ENCODE data around the gene HOXA6. TPM values are rescaled to one million over a fixed set of nuclear protein-coding genes. Genes with fewer than 3 reads are reported as not detected.

Gene HOXA6
- polyA plus RNA-seq, 3 donors: not detected

- TF ChIP-seq, protein P1, sequence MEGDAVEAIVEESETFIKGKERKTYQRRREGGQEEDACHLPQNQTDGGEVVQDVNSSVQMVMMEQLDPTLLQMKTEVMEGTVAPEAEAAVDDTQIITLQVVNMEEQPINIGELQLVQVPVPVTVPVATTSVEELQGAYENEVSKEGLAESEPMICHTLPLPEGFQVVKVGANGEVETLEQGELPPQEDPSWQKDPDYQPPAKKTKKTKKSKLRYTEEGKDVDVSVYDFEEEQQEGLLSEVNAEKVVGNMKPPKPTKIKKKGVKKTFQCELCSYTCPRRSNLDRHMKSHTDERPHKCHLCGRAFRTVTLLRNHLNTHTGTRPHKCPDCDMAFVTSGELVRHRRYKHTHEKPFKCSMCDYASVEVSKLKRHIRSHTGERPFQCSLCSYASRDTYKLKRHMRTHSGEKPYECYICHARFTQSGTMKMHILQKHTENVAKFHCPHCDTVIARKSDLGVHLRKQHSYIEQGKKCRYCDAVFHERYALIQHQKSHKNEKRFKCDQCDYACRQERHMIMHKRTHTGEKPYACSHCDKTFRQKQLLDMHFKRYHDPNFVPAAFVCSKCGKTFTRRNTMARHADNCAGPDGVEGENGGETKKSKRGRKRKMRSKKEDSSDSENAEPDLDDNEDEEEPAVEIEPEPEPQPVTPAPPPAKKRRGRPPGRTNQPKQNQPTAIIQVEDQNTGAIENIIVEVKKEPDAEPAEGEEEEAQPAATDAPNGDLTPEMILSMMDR (IDR thresholded peaks at IDR 0.05): no peak
- peaks cover 6 to 59% of the 10 kb centered on the region in 2 donors for H3K9me3 ChIP-seq (replicated peaks in 1 of 2; ENCODE audit: control insufficient read depth in 1 of 2, insufficient read depth in 1 of 2, low read length in 2 of 2)
- H3K4me2 ChIP-seq (replicated peaks; ENCODE audit: extremely low read depth, low read length, poor library complexity, severe bottlenecking): peak overlapping the region; percentile 84
- 7% methylated on average over 25 of the region's 29 CpGs for WGBS (ENCODE audit: insufficient coverage)
- H4K20me1 ChIP-seq (ENCODE audit: insufficient read depth, low read length): no peaks in the 10 kb centered on the region
- Mint-ChIP-seq H3K4me1 (peaks cover 50% of the 10 kb centered on the region), H3K27ac (no peak overlapping the region), H3K36me3 (peaks cover 8 to 21% of the 10 kb centered on the region in 2 donors), H3K4me3 (peak overlapping the region; percentile 71 to 89), H3K27me3 (ENCODE audit: low read depth in 3 of 3) (peaks cover 91 to 94% (median 93%) of the 10 kb centered on the region in 3 donors), H3K9me3 (peaks cover 0 to 51% (median 26%) of the 10 kb centered on the region in 7 donors)
- H3K36me3 ChIP-seq (replicated peaks in 1 of 2; ENCODE audit: control insufficient read depth in 1 of 2, insufficient read depth in 2 of 2, low read length in 2 of 2): no peaks in the 10 kb centered on the region
- no peaks in the 10 kb centered on the region for H3K79me2 ChIP-seq (ENCODE audit: insufficient read depth, low read length)
- H3K4me3 ChIP-seq (replicated peaks in 1 of 3; ENCODE audit: low read depth in 2 of 3, low read length in 3 of 3): peak overlapping the region; percentile 20 to 70 (median 31)
- no peak overlapping the region for H3K9ac ChIP-seq (ENCODE audit: insufficient read depth, low read length, poor library complexity, severe bottlenecking)
- H3K27ac ChIP-seq (ENCODE audit: low read depth in 1 of 2, low read length in 2 of 2): no peak overlapping the region
- H3K27me3 ChIP-seq (ENCODE audit: control insufficient read depth in 2 of 2, insufficient read depth in 2 of 2, low read length in 2 of 2): peaks cover 95 to 98% of the 10 kb centered on the region in 2 donors
- intact Hi-C loops (cut with micrococcal nuclease): loop anchor here (5.0 to 10.0 kb wide), 3 partner anchors 384 to 731 kb away; no protein-coding TSS in a partner anchor
- peaks cover 29 to 32% of the 10 kb centered on the region in 2 donors for H3K4me1 ChIP-seq (ENCODE audit: control insufficient read depth in 1 of 2, insufficient read depth in 2 of 2, low read length in 2 of 2)
- DNase-seq: no peak
- peak overlapping the region; percentile 65 for H2AFZ ChIP-seq (ENCODE audit: insufficient read depth, low read depth, low read length, poor library complexity, severe bottlenecking)
Measured at GRCh38 chr7:27193335-27194001, 45.9 kb upstream of the HOXA6 start.

- H3K4me3 ChIP-seq (replicated peaks in 1 of 3; ENCODE audit: low read depth in 2 of 3, low read length in 3 of 3): peak overlapping the region; percentile 20 to 70 (median 31)
- peak overlapping the region; percentile 65 for H2AFZ ChIP-seq (ENCODE audit: insufficient read depth, low read depth, low read length, poor library complexity, severe bottlenecking)
- TF ChIP-seq, protein P1 (IDR thresholded peaks at IDR 0.05): no peak
- no peaks in the 10 kb centered on the region for H3K36me3 ChIP-seq (replicated peaks in 1 of 2; ENCODE audit: control insufficient read depth in 1 of 2, insufficient read depth in 2 of 2, low read length in 2 of 2)
- no peaks in the 10 kb centered on the region for H4K20me1 ChIP-seq (ENCODE audit: insufficient read depth, low read length)
- Mint-ChIP-seq H3K4me3 (peak overlapping the region; percentile 71 to 89), H3K27ac (peak overlapping the region in 1 of 7 donors; percentile 40), H3K36me3 (peaks cover 15 to 23% of the 10 kb centered on the region in 2 donors), H3K27me3 (ENCODE audit: low read depth in 3 of 3) (peaks cover 91 to 94% (median 93%) of the 10 kb centered on the region in 3 donors), H3K9me3 (peaks cover 0 to 51% (median 31%) of the 10 kb centered on the region in 7 donors), H3K4me1 (peaks cover 50% of the 10 kb centered on the region)
- DNase-seq: peak; percentile 64 to 73 (median 72)
- 2% methylated on average over 61 of the region's 78 CpGs for WGBS (ENCODE audit: insufficient coverage)
- H3K27ac ChIP-seq (ENCODE audit: low read depth in 1 of 2, low read length in 2 of 2): no peak overlapping the region
- peaks cover 95 to 98% of the 10 kb centered on the region in 2 donors for H3K27me3 ChIP-seq (ENCODE audit: control insufficient read depth in 2 of 2, insufficient read depth in 2 of 2, low read length in 2 of 2)
- intact Hi-C loops (cut with micrococcal nuclease): loop anchor here (5.0 to 10.0 kb wide), 3 partner anchors 385 to 732 kb away; no protein-coding TSS in a partner anchor
- peaks cover 12 to 59% of the 10 kb centered on the region in 2 donors for H3K9me3 ChIP-seq (replicated peaks in 1 of 2; ENCODE audit: control insufficient read depth in 1 of 2, insufficient read depth in 1 of 2, low read length in 2 of 2)
- H3K4me1 ChIP-seq (ENCODE audit: control insufficient read depth in 1 of 2, insufficient read depth in 2 of 2, low read length in 2 of 2): peaks cover 36 to 39% of the 10 kb centered on the region in 2 donors
- H3K4me2 ChIP-seq (replicated peaks; ENCODE audit: extremely low read depth, low read length, poor library complexity, severe bottlenecking): peak overlapping the region; percentile 84
- H3K9ac ChIP-seq (ENCODE audit: insufficient read depth, low read length, poor library complexity, severe bottlenecking): no peak overlapping the region
- no peaks in the 10 kb centered on the region for H3K79me2 ChIP-seq (ENCODE audit: insufficient read depth, low read length)
Measured at GRCh38 chr7:27192546-27193334, 45.2 kb upstream of the HOXA6 start.

All from CD14-positive monocyte (primary cell).